ENCODE results near the gene MAP3K12.

MAP3K12 gene

GRCh38 chr12:53513712-53514410 lies 14.6 kb upstream of the MAP3K12 start:
- in situ Hi-C loops (cut with HindIII; ENCODE audit: low pct_ligation_motif_present, low pct_unique_long_range_greater_than_20kb, low sequenced_read_pairs): no loop called here

GRCh38 chr12:53510181-53510812 lies 11.0 kb upstream of the MAP3K12 start:
- in situ Hi-C loops (cut with HindIII; ENCODE audit: low pct_ligation_motif_present, low pct_unique_long_range_greater_than_20kb, low sequenced_read_pairs): no loop called here

More at GRCh38 chr12:53513712-53514410, 14.6 kb upstream of the MAP3K12 start:
- no peak for DNase-seq

DNA sequence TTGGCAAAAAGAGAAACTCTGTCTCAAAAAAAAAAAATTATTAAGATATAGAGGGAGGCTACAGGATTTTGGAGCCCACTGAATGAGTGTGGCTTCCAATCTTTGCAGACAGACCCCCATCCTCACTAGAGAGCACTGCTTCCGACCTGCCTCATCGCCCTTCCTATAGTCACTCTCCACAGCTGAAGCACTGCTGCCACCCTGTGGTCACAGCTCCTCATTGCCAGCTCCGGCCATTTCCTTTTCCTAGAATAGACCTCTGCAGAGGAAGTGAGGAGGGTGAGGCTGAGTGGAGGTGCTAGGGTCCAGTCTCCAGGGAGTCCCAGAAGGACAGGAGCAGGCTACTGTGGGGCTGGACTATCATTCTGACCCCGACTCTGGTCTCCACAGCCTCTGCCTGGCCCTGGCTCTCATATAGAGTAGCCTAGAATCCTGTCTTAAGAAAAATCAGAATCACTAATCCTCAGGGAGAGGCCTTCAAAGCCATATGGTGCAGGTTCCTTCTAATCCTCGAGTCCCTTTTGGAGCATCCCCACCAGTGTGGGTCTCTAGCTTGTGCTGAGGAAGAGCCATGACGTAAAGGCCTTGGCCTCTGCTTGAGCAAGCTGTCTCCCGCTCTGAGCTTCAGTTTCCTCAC lies 9.4 kb upstream of the MAP3K12 start:
- peak; percentile 91 for DNase-seq
- in situ Hi-C loops (cut with HindIII; ENCODE audit: low pct_ligation_motif_present, low pct_unique_long_range_greater_than_20kb, low sequenced_read_pairs): no loop called here

More at GRCh38 chr12:53510181-53510812, 11.0 kb upstream of the MAP3K12 start:
- DNase-seq: no peak

DNA sequence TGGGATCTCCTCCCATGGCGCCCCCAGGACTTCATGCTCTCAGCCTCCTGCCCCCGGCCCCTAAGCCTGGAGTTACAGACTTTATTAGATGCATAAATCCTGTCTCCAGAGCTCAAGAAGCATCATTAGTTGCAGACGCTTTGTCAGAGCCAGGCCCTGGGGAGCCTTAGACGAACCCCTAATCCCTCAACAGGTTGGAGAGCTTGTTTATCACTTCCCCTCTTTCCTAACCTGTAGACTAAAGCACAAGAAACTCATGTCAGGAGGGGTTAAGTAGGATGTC lies 8.3 kb upstream of the MAP3K12 start:
- DNase-seq: no peak
- in situ Hi-C loops (cut with HindIII; ENCODE audit: low pct_ligation_motif_present, low pct_unique_long_range_greater_than_20kb, low sequenced_read_pairs): no loop called here

DNA sequence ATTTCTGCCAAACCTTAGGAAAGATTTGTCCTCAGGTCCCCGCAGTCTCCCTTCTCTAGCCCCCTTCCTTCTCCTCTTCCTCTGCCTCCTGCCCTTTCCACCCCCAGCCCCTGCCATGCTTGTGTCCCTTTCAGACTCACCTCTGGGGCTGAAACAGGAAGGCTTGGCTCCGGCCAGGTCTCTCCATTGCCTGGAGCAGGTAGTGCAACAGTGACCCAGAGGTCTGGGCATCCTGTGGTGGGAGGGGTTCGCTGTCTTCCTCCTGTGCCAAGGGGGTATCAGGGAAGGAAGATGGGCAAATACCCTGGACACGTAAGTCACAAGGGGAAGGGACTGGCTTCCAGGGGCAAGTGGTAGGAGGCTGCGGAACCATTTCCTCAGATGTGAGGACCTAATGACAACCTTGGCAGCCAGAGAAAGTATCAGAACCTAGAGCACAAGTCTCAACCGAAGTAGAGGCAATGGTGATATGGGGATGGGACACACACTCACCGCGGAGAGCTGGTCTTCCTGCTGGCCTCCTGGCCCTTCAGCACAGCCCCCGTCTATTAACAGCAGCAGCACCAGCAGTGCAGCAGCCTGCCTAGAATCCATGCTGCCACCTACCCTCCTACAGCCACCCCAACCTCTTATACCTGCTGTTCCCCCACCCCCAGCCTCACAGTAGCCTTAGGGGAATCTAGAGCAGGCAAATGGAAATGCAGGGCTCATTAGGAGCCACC lies 7.8 kb upstream of the MAP3K12 start, which contains the start of gene NPFF:
TSS of gene NPFF (minus strand) at position 604 of the 722 bp plus-strand sequence. CDS start at position 594, 10 bp downstream.
- no peak for DNase-seq
- in situ Hi-C loops (cut with HindIII; ENCODE audit: low pct_ligation_motif_present, low pct_unique_long_range_greater_than_20kb, low sequenced_read_pairs): no loop called here

GRCh38 chr12:53506450-53506785 lies 7.2 kb upstream of the MAP3K12 start:
- DNase-seq: no peak
- in situ Hi-C loops (cut with HindIII; ENCODE audit: low pct_ligation_motif_present, low pct_unique_long_range_greater_than_20kb, low sequenced_read_pairs): no loop called here

GRCh38 chr12:53505555-53506449 lies 6.5 kb upstream of the MAP3K12 start:
- no peak for DNase-seq
- in situ Hi-C loops (cut with HindIII; ENCODE audit: low pct_ligation_motif_present, low pct_unique_long_range_greater_than_20kb, low sequenced_read_pairs): no loop called here

- in situ Hi-C loops (cut with HindIII; ENCODE audit: low pct_ligation_motif_present, low pct_unique_long_range_greater_than_20kb, low sequenced_read_pairs): no loop called here
- DNase-seq: no peak
Measured at GRCh38 chr12:53505086-53505485, 5.8 kb upstream of the MAP3K12 start.

- DNase-seq: no peak
- in situ Hi-C loops (cut with HindIII; ENCODE audit: low pct_ligation_motif_present, low pct_unique_long_range_greater_than_20kb, low sequenced_read_pairs): no loop called here
Measured at GRCh38 chr12:53504004-53504920, 5.0 kb upstream of the MAP3K12 start.

DNA sequence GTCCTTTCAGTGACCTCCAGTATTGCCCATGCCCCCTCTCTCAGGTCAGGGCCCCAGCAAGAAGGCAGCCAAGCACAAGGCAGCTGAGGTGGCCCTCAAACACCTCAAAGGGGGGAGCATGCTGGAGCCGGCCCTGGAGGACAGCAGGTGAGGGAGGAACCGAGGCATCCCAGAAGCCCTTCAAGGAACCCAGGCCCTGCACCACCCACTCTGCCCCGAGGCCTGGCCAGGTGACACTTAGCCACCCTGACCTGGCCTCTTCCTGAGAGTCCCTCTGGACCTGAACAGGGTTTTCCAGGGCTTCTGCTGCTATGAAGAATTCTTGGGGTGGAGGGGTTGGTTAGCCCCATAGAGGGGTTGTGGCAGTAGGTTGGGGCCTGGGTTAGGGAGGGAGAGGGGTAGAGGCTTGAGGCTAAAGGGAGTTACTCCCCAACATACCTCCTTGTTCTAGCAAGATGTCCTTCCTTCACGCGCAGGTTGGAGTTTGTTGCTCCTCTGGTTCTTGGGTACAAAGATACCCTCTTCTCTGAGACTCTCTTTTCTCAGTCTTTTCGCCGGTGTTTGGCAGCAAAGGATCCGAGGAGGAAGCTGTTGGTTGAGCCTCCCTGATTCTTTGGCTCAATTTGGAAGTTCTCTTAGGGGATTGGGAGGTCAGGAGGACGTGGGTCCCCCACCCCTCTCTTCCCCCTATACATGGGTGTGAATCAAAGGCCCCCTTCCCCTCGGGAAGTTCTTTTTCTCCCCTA lies 3.9 kb upstream of the MAP3K12 start:
- DNase-seq: no peak
- in situ Hi-C loops (cut with HindIII; ENCODE audit: low pct_ligation_motif_present, low pct_unique_long_range_greater_than_20kb, low sequenced_read_pairs): no loop called here

DNA sequence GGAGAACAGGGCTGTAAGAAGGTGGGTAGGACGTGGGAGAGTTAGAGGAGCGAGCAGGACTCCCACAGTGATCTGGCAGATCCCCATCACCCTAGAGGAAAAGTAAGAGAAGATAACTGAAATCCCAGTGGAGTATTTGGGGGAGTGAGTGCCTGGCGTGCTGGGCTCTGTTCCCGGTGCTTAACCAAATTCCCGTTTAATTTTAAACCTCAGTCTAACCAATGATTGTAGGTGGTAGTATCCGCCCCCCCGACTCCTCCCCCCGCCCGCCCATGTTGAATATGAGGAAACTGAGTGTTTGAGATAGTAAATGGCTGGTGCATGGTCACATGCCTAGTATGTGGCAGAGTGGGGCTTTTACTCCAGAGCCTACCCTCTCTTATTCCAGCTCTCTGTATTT lies 3.1 kb upstream of the MAP3K12 start:
- no peak for DNase-seq
- in situ Hi-C loops (cut with HindIII; ENCODE audit: low pct_ligation_motif_present, low pct_unique_long_range_greater_than_20kb, low sequenced_read_pairs): no loop called here

DNA sequence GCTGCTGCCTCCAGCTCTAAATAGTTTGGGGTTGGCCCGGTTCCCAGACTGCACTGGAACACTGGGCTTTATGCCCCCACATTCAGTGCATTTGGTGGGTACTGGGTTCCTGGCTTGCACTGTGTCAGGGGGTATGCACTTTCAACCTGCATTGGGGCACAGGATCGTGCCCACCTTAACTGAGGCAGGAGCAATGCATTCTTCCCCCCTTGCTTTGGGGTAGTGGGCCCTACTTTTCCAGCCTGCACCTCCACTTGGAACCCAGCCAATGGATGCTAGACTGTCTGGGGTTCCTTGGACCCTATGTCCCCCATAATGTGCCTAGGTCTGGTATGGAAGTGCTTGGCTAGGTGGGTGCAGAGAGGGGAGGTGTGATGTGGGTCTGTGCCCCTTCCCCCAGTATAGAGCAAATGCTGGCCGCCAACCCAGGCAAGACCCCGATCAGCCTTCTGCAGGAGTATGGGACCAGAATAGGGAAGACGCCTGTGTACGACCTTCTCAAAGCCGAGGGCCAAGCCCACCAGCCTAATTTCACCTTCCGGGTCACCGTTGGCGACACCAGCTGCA lies 2.4 kb upstream of the MAP3K12 start:
- no peak for DNase-seq
- in situ Hi-C loops (cut with HindIII; ENCODE audit: low pct_ligation_motif_present, low pct_unique_long_range_greater_than_20kb, low sequenced_read_pairs): no loop called here

GRCh38 chr12:53500776-53501614 lies 1.7 kb upstream of the MAP3K12 start, which contains the start of gene TARBP2:
TARBP2 (plus strand) TSS chr12:53501283; CDS start chr12:53501409, 126 bp downstream.
- in situ Hi-C loops (cut with HindIII; ENCODE audit: low pct_ligation_motif_present, low pct_unique_long_range_greater_than_20kb, low sequenced_read_pairs): no loop called here
- DNase-seq: peak; percentile 100

- DNase-seq: peak; percentile 57
- in situ Hi-C loops (cut with HindIII; ENCODE audit: low pct_ligation_motif_present, low pct_unique_long_range_greater_than_20kb, low sequenced_read_pairs): no loop called here
Measured at GRCh38 chr12:53500142-53500775, 1.0 kb upstream of the MAP3K12 start.

GRCh38 chr12:53498235-53498630 lies 1.0 kb downstream of the MAP3K12 start:
- no peak for DNase-seq
- in situ Hi-C loops (cut with HindIII; ENCODE audit: low pct_ligation_motif_present, low pct_unique_long_range_greater_than_20kb, low sequenced_read_pairs): no loop called here

Data from ACHN (cell line).